HepG2 (cell line): Measurements from ENCODE around the gene BBS5.

Experiments
- ATRX ChIP-seq: sonication (generic); formaldehyde crosslinking; IDR thresholded peaks from 2 replicates; pipeline ENCODE4 v1.4.0; 2020; ENCODE audit warnings: missing genetic modification reagents, borderline replicate concordance
- CTCF ChIP-seq: sonication (generic); formaldehyde crosslinking; IDR thresholded peaks from 2 replicates; pipeline ENCODE4 v1.5.0; 2020; ENCODE audit warnings: mild to moderate bottlenecking, missing genetic modification reagents, moderate library complexity
- HDAC1 ChIP-seq: sonication (generic); formaldehyde crosslinking; IDR thresholded peaks from 2 replicates; pipeline ENCODE4 v1.5.1; 2020; ENCODE audit warnings: mild to moderate bottlenecking, missing genetic modification reagents
- HDAC6 ChIP-seq: fragments of 200-600 bp; sonication (generic); IDR thresholded peaks from 2 replicates; pipeline ENCODE4 v1.7.0; 2017; ENCODE audit warnings: mild to moderate bottlenecking, antibody characterized with exemption, low read length, low read depth
- JUNB ChIP-seq: sonication (generic); formaldehyde crosslinking; IDR thresholded peaks from 2 replicates; pipeline ENCODE4 v1.8.0; 2022; ENCODE audit warnings: missing genetic modification reagents, mild to moderate bottlenecking, borderline replicate concordance
- KLF11 ChIP-seq: IDR thresholded peaks from 2 replicates; pipeline ENCODE4 v1.6.1; 2016; ENCODE audit warnings: missing compliant biosample characterization
- POLR2AphosphoS5 ChIP-seq: IDR thresholded peaks from 2 replicates; pipeline ENCODE4 v1.6.1; 2012; ENCODE audit warnings: low read depth, low read length
- TAF1 ChIP-seq: sonication (generic); formaldehyde crosslinking; IDR thresholded peaks from 2 replicates; pipeline ENCODE4 v1.4.0; 2020; ENCODE audit warnings: missing genetic modification reagents
- ZNF251 ChIP-seq: sonication (generic); formaldehyde crosslinking; IDR thresholded peaks from 2 replicates; pipeline ENCODE4 v1.9.0; 2021; ENCODE audit warnings: mild to moderate bottlenecking, missing genetic modification reagents
- ZNF335 ChIP-seq: sonication (generic); formaldehyde crosslinking; IDR thresholded peaks from 2 replicates; pipeline ENCODE4 v1.4.0; 2020; ENCODE audit warnings: missing genetic modification reagents
- ZNF343 ChIP-seq: sonication (generic); formaldehyde crosslinking; IDR thresholded peaks from 2 replicates; pipeline ENCODE4 v1.4.0; 2020; ENCODE audit warnings: mild to moderate bottlenecking, missing genetic modification reagents
- TF ChIP-seq, protein P1 (sequence below): sonication (generic); formaldehyde crosslinking; IDR thresholded peaks from 2 replicates; pipeline ENCODE4 v1.8.0; 2022; ENCODE audit warnings: missing genetic modification reagents, mild to moderate bottlenecking, borderline replicate concordance
- TF ChIP-seq, protein P2 (sequence below): sonication (generic); formaldehyde crosslinking; IDR thresholded peaks from 2 replicates; pipeline ENCODE4 v1.8.0; 2022; ENCODE audit warnings: mild to moderate bottlenecking, missing genetic modification reagents

DNA sequence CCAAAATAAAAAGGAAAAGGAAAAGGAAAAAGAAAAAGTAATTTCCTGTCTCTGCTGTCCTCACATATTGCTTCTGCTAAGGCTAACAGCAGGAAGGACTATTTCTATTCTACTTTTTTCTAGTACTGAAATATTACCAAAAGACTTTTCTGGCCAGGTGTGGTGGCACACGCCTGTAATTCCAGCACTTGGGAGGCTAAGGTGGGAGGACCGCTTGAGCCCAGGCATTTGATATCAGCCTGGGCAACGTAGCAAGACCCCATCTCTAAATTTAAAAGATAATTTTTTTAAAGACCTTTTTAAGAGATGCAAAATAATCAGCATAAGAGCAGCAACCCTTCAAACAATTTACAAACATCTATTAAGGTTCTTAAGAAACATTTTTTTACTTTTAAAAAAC lies 63.1 kb downstream of the BBS5 start:
- TF ChIP-seq HDAC1 (CRISPR knock-in tag) (no peak), KLF11 (no peak), TAF1 (no peak), CTCF (CRISPR knock-in tag) (no peak), HDAC6 (no peak), POLR2AphosphoS5 (no peak), ZNF343 (CRISPR knock-in tag) (no peak), ATRX (no peak), ZNF335 (CRISPR knock-in tag) (no peak), JUNB (CRISPR knock-in tag) (no peak), ZNF251 (CRISPR knock-in tag) (no peak)
- TF ChIP-seq, protein P1, sequence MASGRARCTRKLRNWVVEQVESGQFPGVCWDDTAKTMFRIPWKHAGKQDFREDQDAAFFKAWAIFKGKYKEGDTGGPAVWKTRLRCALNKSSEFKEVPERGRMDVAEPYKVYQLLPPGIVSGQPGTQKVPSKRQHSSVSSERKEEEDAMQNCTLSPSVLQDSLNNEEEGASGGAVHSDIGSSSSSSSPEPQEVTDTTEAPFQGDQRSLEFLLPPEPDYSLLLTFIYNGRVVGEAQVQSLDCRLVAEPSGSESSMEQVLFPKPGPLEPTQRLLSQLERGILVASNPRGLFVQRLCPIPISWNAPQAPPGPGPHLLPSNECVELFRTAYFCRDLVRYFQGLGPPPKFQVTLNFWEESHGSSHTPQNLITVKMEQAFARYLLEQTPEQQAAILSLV: no peak
- TF ChIP-seq, protein P2, sequence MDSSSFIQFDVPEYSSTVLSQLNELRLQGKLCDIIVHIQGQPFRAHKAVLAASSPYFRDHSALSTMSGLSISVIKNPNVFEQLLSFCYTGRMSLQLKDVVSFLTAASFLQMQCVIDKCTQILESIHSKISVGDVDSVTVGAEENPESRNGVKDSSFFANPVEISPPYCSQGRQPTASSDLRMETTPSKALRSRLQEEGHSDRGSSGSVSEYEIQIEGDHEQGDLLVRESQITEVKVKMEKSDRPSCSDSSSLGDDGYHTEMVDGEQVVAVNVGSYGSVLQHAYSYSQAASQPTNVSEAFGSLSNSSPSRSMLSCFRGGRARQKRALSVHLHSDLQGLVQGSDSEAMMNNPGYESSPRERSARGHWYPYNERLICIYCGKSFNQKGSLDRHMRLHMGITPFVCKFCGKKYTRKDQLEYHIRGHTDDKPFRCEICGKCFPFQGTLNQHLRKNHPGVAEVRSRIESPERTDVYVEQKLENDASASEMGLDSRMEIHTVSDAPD: no peak
